Cardiac muscle cell (in vitro differentiated cells and primary cell): ENCODE data around the gene NCAM2. TPM values are rescaled to one million over a fixed set of nuclear protein-coding genes. Genes with fewer than 3 reads are reported as not detected.

Experiments
- DNase-seq, 2 donors: peaks; one replicate each; pipeline versions ENCODE4 v3.0.0 to v3.0.0-alpha.2; 2010 to 2017; ENCODE audit warnings: low read depth in 1 of 2, low spot score in 1 of 2
- H3K27ac ChIP-seq: fragments of 200-600 bp; sonication (generic); 2 replicates; pipeline ENCODE4 v1.5.1; 2016
- H3K27me3 ChIP-seq: fragments of 200-600 bp; sonication (generic); 2 replicates; pipeline ENCODE4 v1.6.0; 2016; ENCODE audit warnings: control low read depth
- H3K36me3 ChIP-seq: fragments of 200-600 bp; sonication (generic); 2 replicates; pipeline ENCODE4 v1.5.1; 2016; ENCODE audit warnings: control low read depth
- H3K4me1 ChIP-seq: fragments of 200-600 bp; sonication (generic); 2 replicates; pipeline ENCODE4 v1.8.1; 2017; ENCODE audit warnings: low read depth, mild to moderate bottlenecking, mixed run types
- H3K4me3 ChIP-seq: fragments of 200-600 bp; sonication (generic); 2 replicates; pipeline ENCODE4 v1.5.1; 2016; ENCODE audit warnings: mild to moderate bottlenecking
- H3K9me3 ChIP-seq: fragments of 200-600 bp; sonication (generic); 2 replicates; pipeline ENCODE4 v1.5.1; 2017; ENCODE audit warnings: low read depth, mild to moderate bottlenecking, control low read depth
- polyA plus RNA-seq: library from polyadenylated mRNA; unstranded; fragments of >200 nt; fragmentation: Nextera tagmentation; extraction: Ambion mirVana; gene quantifications from 2 replicates; pipeline ENCODE4 v1.2.1, GENCODE V29; 2016
- total RNA-seq: library from RNA; depleted of rRNA; stranded (reverse); fragments of >200 nt; gene quantifications from 2 replicates; pipeline ENCODE4 v1.2.3, GENCODE V29; 2016
- TF ChIP-seq, protein P1 (sequence below): IDR thresholded peaks from 2 replicates; pipeline ENCODE4 v1.5.1; 2012; ENCODE audit warnings: low read depth, mild to moderate bottlenecking, low read length

Gene NCAM2
- total and polyA plus RNA-seq, 2 experiments from 2014 or later = 0.45 to 2.6 TPM

- no peaks in the 10 kb centered on the region for H3K36me3 ChIP-seq
- DNase-seq = no peak
- no peak overlapping the region for H3K27ac ChIP-seq
- no peaks in the 10 kb centered on the region for H3K9me3 ChIP-seq
- H3K4me3 ChIP-seq = no peak overlapping the region
- no peaks in the 10 kb centered on the region for H3K4me1 ChIP-seq
- TF ChIP-seq, protein P1, sequence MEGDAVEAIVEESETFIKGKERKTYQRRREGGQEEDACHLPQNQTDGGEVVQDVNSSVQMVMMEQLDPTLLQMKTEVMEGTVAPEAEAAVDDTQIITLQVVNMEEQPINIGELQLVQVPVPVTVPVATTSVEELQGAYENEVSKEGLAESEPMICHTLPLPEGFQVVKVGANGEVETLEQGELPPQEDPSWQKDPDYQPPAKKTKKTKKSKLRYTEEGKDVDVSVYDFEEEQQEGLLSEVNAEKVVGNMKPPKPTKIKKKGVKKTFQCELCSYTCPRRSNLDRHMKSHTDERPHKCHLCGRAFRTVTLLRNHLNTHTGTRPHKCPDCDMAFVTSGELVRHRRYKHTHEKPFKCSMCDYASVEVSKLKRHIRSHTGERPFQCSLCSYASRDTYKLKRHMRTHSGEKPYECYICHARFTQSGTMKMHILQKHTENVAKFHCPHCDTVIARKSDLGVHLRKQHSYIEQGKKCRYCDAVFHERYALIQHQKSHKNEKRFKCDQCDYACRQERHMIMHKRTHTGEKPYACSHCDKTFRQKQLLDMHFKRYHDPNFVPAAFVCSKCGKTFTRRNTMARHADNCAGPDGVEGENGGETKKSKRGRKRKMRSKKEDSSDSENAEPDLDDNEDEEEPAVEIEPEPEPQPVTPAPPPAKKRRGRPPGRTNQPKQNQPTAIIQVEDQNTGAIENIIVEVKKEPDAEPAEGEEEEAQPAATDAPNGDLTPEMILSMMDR = no peak
- H3K27me3 ChIP-seq = no peaks in the 10 kb centered on the region
Measured at GRCh38 chr21:21366277-21366676, 368.1 kb downstream of the NCAM2 start.

- no peaks in the 10 kb centered on the region for H3K36me3 ChIP-seq
- no peak overlapping the region for H3K27ac ChIP-seq
- no peaks in the 10 kb centered on the region for H3K27me3 ChIP-seq
- H3K9me3 ChIP-seq = no peaks in the 10 kb centered on the region
- H3K4me1 ChIP-seq = no peaks in the 10 kb centered on the region
- no peak overlapping the region for H3K4me3 ChIP-seq
- no peak for DNase-seq
- TF ChIP-seq, protein P1 = no peak
Measured at GRCh38 chr21:21367583-21367982, 369.4 kb downstream of the NCAM2 start.

GRCh38 chr21:21373969-21374368, 375.8 kb downstream of the NCAM2 start:
- TF ChIP-seq, protein P1 = peak; percentile 31
- Histone ChIP-seq H3K9me3 (no peaks in the 10 kb centered on the region), H3K4me1 (no peaks in the 10 kb centered on the region), H3K27me3 (no peaks in the 10 kb centered on the region), H3K4me3 (no peak overlapping the region), H3K36me3 (no peaks in the 10 kb centered on the region), H3K27ac (no peak overlapping the region)
- peak in 1 of 2 donors; percentile 34 for DNase-seq

DNA sequence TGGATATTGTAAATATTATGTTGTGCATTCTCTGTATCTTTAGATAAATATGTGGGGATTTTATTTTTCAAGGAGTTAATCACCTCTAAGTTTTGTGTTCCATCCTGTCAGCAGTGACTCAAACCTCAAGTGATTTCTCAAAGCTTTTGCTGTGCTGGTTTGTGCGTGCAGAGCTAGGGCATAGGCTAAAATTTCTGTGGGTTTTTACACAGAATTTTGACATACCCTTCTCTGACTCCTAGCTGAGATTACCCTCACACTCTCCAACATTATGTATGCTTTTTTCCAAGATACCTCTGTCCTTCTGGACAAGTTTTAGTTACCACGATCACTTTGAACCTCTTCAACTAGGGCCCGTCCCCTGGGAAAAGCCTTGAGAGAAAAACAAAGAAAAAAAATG, 384.9 kb downstream of the NCAM2 start:
- Histone ChIP-seq H3K36me3 (no peaks in the 10 kb centered on the region), H3K4me3 (no peak overlapping the region), H3K27ac (no peak overlapping the region), H3K27me3 (no peaks in the 10 kb centered on the region), H3K9me3 (no peaks in the 10 kb centered on the region), H3K4me1 (no peaks in the 10 kb centered on the region)
- peak in 1 of 2 donors; percentile 46 for DNase-seq
- TF ChIP-seq, protein P1 = no peak

- DNase-seq = no peak
- TF ChIP-seq, protein P1 = no peak
- Histone ChIP-seq H3K36me3 (no peaks in the 10 kb centered on the region), H3K4me3 (no peak overlapping the region), H3K9me3 (no peaks in the 10 kb centered on the region), H3K4me1 (no peaks in the 10 kb centered on the region), H3K27me3 (no peaks in the 10 kb centered on the region), H3K27ac (no peak overlapping the region)
Measured at GRCh38 chr21:21384977-21385376, 386.8 kb downstream of the NCAM2 start.

GRCh38 chr21:21385404-21385803, 387.2 kb downstream of the NCAM2 start:
- Histone ChIP-seq H3K27me3 (no peaks in the 10 kb centered on the region), H3K4me1 (no peaks in the 10 kb centered on the region), H3K9me3 (no peaks in the 10 kb centered on the region), H3K27ac (no peak overlapping the region), H3K36me3 (no peaks in the 10 kb centered on the region), H3K4me3 (no peak overlapping the region)
- TF ChIP-seq, protein P1 = no peak
- peak in 1 of 2 donors; percentile 38 for DNase-seq
